ENCODE results near the gene EXPH5. TPM values are rescaled to one million over a fixed set of nuclear protein-coding genes. Genes with fewer than 3 reads are reported as not detected.

EXPH5 gene
- total RNA-seq, 1 experiment from 2014 or later = 18.3 TPM

DNA sequence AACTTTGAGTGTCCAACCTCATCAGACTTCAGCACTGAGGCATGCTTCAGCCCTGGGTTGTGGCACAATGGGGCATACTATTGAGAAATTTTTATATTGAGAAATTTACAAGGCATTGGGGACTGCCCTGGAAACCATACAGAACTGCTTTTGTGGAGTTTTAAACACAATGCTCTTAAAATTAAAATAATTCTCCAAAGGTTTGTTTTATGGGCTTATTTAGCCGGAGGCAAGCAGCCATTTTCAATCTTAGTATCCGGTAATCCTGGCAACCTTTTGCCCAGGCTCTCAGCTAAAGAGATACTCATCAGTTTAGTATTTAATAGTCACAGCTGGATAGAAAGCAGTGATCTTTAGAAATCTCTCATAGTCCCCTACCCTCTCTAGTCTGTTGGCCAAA is 3.1 kb upstream of the EXPH5 start (continued):
- TF ChIP-seq, protein P1, sequence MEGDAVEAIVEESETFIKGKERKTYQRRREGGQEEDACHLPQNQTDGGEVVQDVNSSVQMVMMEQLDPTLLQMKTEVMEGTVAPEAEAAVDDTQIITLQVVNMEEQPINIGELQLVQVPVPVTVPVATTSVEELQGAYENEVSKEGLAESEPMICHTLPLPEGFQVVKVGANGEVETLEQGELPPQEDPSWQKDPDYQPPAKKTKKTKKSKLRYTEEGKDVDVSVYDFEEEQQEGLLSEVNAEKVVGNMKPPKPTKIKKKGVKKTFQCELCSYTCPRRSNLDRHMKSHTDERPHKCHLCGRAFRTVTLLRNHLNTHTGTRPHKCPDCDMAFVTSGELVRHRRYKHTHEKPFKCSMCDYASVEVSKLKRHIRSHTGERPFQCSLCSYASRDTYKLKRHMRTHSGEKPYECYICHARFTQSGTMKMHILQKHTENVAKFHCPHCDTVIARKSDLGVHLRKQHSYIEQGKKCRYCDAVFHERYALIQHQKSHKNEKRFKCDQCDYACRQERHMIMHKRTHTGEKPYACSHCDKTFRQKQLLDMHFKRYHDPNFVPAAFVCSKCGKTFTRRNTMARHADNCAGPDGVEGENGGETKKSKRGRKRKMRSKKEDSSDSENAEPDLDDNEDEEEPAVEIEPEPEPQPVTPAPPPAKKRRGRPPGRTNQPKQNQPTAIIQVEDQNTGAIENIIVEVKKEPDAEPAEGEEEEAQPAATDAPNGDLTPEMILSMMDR (IDR thresholded peaks at IDR 0.05 in 2 of 3, conservative IDR thresholded peaks at IDR 0.05 in 1 of 3; ENCODE audit: borderline replicate concordance in 1 of 3, insufficient read depth in 1 of 3, low read depth in 2 of 3, low read length in 2 of 3) = no peak

DNA sequence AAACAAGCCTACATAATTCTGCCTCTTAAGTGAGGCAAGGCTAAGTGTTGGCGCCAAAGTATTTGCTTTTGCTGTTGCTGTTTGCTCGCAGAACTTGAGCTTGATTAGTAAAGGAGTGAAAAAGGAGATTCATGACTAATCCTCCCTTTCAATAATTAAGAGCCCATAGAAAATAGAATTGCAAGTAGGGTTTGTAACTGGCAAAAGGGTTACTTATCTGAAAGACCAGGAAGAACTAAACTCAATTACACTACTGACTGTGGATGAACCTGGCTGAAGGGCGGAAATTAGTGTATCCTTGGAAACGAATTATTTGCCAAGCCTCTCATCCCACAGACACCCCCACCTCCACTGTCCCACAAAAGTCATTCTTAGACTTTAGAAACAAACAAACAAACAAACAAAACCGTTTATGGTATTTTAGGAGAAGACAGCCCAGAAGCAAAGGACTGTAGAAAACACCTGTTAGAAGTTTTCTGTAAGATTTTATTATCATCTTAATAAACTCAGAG is 411 bp upstream of the EXPH5 start:
- Histone ChIP-seq H3K27me3 (ENCODE audit: insufficient read depth, low read length) (no peaks in the 10 kb centered on the region), H3K27ac (ENCODE audit: low read depth, low read length) (no peak overlapping the region; the same call in 1 of the 2 replicates), H3K36me3 (ENCODE audit: control insufficient read depth in 1 of 2, insufficient read depth in 2 of 2, low read length in 2 of 2) (no peaks in the 10 kb centered on the region), H3K4me3 (replicated peaks in 1 of 2; ENCODE audit: low read depth in 1 of 2, low read length in 2 of 2) (peak overlapping the region; percentile 19 to 86; a peak in 3 of 4 replicates), H3K4me2 (ENCODE audit: low read length) (peak overlapping the region; percentile 97), H3K79me2 (ENCODE audit: insufficient read depth, low read length) (peaks cover 20% of the 10 kb centered on the region; the same call in 1 of the 2 replicates), H3K9me3 (ENCODE audit: control insufficient read depth in 1 of 2, insufficient read depth in 1 of 2, low read depth in 1 of 2, low read length in 2 of 2) (no peaks in the 10 kb centered on the region), H3K9ac (ENCODE audit: low read length) (peak overlapping the region; percentile 28), H3K4me1 (ENCODE audit: control insufficient read depth in 1 of 2, insufficient read depth in 2 of 2, low read length in 2 of 2) (peaks cover 14 to 20% of the 10 kb centered on the region in 2 experiments), H2AFZ (ENCODE audit: low read depth, low read length, poor library complexity, severe bottlenecking) (peak overlapping the region; percentile 99), H4K20me1 (ENCODE audit: insufficient read depth) (no peaks in the 10 kb centered on the region), H3K9me2 (ENCODE audit: insufficient read depth) (no peaks in the 10 kb centered on the region)
- TF ChIP-seq, protein P1 (IDR thresholded peaks at IDR 0.05 in 2 of 3, conservative IDR thresholded peaks at IDR 0.05 in 1 of 3; ENCODE audit: borderline replicate concordance in 1 of 3, insufficient read depth in 1 of 3, low read depth in 2 of 3, low read length in 2 of 3) = no peak
- TF ChIP-seq SRF (IDR thresholded peaks at IDR 0.05; ENCODE audit: low read depth) (no peak), SP1 (IDR thresholded peaks at IDR 0.05; ENCODE audit: low read depth) (no peak), FOSL1 (IDR thresholded peaks at IDR 0.05; ENCODE audit: low read depth) (no peak), CEBPB (IDR thresholded peaks at IDR 0.05; ENCODE audit: low read depth) (no peak), ELF1 (IDR thresholded peaks at IDR 0.05; ENCODE audit: borderline replicate concordance, low read depth) (no peak), EZH2 (IDR thresholded peaks at IDR 0.05) (no peak), POLR2A (IDR thresholded peaks at IDR 0.05; ENCODE audit: borderline replicate concordance, extremely low read depth, insufficient read depth, insufficient read length) (no peak), SIN3A (IDR thresholded peaks at IDR 0.05; ENCODE audit: low read depth) (peak; percentile 21; the same call in 1 of the 2 replicates)
- TF ChIP-seq, protein P2, sequence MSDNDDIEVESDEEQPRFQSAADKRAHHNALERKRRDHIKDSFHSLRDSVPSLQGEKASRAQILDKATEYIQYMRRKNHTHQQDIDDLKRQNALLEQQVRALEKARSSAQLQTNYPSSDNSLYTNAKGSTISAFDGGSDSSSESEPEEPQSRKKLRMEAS (IDR thresholded peaks at IDR 0.05) = peak; percentile 4; the same call in 1 of the 2 replicates
- TF ChIP-seq, protein P3, sequence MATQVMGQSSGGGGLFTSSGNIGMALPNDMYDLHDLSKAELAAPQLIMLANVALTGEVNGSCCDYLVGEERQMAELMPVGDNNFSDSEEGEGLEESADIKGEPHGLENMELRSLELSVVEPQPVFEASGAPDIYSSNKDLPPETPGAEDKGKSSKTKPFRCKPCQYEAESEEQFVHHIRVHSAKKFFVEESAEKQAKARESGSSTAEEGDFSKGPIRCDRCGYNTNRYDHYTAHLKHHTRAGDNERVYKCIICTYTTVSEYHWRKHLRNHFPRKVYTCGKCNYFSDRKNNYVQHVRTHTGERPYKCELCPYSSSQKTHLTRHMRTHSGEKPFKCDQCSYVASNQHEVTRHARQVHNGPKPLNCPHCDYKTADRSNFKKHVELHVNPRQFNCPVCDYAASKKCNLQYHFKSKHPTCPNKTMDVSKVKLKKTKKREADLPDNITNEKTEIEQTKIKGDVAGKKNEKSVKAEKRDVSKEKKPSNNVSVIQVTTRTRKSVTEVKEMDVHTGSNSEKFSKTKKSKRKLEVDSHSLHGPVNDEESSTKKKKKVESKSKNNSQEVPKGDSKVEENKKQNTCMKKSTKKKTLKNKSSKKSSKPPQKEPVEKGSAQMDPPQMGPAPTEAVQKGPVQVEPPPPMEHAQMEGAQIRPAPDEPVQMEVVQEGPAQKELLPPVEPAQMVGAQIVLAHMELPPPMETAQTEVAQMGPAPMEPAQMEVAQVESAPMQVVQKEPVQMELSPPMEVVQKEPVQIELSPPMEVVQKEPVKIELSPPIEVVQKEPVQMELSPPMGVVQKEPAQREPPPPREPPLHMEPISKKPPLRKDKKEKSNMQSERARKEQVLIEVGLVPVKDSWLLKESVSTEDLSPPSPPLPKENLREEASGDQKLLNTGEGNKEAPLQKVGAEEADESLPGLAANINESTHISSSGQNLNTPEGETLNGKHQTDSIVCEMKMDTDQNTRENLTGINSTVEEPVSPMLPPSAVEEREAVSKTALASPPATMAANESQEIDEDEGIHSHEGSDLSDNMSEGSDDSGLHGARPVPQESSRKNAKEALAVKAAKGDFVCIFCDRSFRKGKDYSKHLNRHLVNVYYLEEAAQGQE (IDR thresholded peaks at IDR 0.05; ENCODE audit: low read depth) = no peak
- intact Hi-C loops (cut with micrococcal nuclease) = loop anchor here (5.0 kb wide), 2 partner anchors 53 to 1078 kb away; no protein-coding TSS in a partner anchor
- ChIA-PET RAD21 (ENCODE audit: low non-redundant PET in 1 of 2, low total read pairs in 2 of 2, uncharacterized antibody in 2 of 2, unreplicated experiment in 2 of 2) (interaction anchor here in 1 of 2 experiments (0.7 kb wide), 1 partner anchor 60 kb away, joined by 3 read pairs; no protein-coding TSS in a partner anchor), POLR2A (interaction anchor here (1.5 kb wide), 2 partner anchors 15 to 21 kb away, joined by 5 read pairs; no protein-coding TSS in a partner anchor), CTCF (interaction anchor here (1.2 kb wide), 1 partner anchor 8 kb away, joined by 4 read pairs; no protein-coding TSS in a partner anchor)
- ATAC-seq (no peak), DNase-seq (ENCODE audit: low read depth, low spot score) (no peak)
- TSS peak; percentile 48 for BruUV-seq (replicated peaks)

Data from HCT116 (cell line).